GM23248 (cell line): ENCODE data around the gene P2RY12.

ENCODE experiments used
- EZH2 ChIP-seq: fragments of 200-600 bp; sonication (generic); IDR thresholded peaks from 2 replicates; pipeline ENCODE4 v1.6.1; 2018; ENCODE audit warnings: antibody characterized with exemption, mild to moderate bottlenecking; ENCODE audit not compliant: insufficient read depth, poor library complexity, severe bottlenecking
- EZH2phosphoT487 ChIP-seq: fragments of 200-600 bp; sonication (generic); IDR thresholded peaks from 2 replicates; pipeline ENCODE4 v1.6.1; 2018; ENCODE audit warnings: antibody characterized with exemption, moderate library complexity, mild to moderate bottlenecking, low read depth; ENCODE audit not compliant: insufficient read depth

GRCh38 chr3:151331696-151332095 is 52.9 kb downstream of the P2RY12 start:
- no peak for TF ChIP-seq EZH2phosphoT487
- no peak for TF ChIP-seq EZH2
